ENCODE data around the gene ROPN1L.
A peak's percentile ranks its signal among the peaks of the same experiment; 100 is the strongest.
"Not testable (repeated sequence)": the region's sequence is repeated elsewhere in the genome, so short reads cannot be mapped to it uniquely, and the experiment has no call there.

The ROPN1L gene
- 0 to 0.63 (median 0.13) reads per million in 9 experiments for total RNA-seq

DNA sequence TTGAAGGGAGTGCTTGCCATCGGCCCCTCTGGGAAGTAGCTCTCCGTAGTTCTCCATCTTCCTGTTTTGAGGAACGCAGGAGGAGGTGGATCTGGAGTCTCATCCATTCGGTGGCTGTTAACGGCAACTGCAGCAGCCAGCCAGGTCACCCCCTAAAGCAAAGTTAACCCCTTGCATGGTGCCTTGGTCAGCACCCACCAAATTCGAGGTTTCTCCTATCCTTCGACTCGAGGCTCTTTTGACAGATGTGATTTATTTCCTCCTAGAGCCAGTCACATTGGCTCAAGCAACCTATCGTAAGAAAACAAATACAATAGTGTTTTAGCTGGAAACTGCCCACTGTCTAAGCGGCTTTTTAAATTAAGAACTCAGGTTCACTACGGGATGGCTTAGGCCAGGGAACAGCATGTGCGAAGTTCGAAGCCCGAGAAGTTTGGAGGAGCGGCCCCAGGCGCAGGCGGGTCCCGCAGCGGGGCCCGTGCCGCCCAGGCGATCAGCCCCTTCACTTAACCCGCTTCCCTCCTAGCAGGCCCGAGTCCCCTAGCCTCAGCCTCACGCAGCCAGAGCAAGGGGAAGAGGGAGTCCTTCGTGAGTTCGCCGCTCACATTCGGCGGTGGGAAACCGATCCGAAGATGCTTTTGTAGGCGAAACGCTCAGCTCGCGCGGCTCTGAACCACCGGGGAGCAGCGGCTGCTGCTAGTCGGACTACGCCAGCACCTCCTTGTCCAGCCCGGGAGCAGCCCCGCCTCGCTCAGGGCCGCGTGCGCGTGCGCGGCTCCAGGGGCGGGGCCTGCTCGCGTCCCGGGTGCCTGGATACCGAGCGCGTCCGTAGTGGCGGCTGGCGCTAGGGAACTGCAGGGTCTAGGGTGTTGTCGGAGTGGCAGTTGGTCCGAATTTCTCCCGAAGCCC, at the start of gene ROPN1L:
Gene ROPN1L (plus strand): TSS at position 797 of the 909 bp plus-strand sequence. CDS start 289 bp downstream, outside the sequence.
- Mint-ChIP-seq H3K36me3 (ENCODE audit: insufficient read depth) (peaks cover 6% of the 10 kb centered on the region), H3K4me1 (ENCODE audit: low read depth in 2 of 2) (peaks cover 28 to 31% of the 10 kb centered on the region in 2 donors), H3K27me3 (no peaks in the 10 kb centered on the region), H3K27ac (peak within 1 kb of the TSS; percentile 67 to 68), H3K9me3 (no peaks in the 10 kb centered on the region), H3K4me3 (peak within 1 kb of the TSS; percentile 85 to 90)
- ATAC-seq (replicated peaks): peak; percentile 94
- peak; percentile 68 to 75 (median 71) for DNase-seq

DNA sequence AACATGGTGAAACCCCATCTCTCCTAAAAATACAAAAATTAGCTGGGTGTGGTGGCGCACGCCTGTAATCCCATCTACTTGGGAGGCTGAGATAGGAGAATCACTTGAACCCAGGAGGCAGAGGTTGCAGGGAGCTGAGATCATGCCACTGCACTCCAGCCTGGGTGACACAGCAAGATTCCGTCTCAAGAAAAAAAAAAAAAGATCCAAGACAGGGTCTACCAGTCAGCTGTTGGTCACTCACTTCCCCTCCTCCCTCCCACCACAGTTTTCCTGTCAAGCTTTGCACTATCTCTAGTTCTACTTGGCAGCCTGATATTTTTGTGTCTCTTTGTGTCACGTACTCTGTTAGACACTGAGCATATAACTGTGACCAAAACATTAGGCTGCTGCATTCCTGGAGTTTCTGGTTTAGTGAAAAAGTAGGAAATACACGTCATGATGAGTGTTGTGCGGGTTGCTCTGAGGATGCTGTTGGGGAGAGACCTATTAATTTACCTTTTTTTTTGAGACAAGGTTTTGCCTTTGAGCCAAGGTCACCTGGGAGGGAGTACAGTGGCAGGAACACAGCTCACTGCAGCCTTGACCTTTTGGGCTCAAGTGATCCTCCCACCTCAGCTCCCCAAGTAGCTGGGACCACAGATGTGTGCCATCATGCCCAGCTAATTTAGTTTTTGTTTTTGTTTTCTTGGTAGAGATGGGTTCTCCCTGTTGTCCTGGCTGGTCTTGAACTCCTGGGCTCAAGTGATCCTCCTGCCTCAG, 48.9 kb upstream of the ROPN1L start:
- ATAC-seq (replicated peaks); DNase-seq: not testable (repeated sequence)
- peaks cover 88% of the 10 kb centered on the region for H3K36me3 Mint-ChIP-seq (ENCODE audit: insufficient read depth)

DNA sequence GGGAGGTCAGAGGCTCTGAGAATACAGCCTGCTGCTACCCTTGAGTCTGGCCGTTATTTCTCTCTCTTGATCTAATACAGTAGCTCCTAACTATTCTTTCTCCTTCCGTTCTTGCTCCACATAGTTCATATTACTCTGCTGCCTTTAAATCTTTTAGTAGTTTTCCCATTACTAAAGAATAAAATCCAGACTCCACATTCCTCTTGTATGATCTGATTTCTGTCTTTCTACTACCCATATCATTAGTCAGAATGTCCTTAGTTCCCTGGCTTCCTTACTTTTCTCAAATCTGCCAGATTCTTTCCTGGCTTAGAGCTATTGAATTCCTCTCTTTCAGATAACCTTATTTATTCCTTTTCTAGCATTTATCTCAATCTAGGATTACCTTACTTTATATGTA, 48.2 kb upstream of the ROPN1L start:
- Mint-ChIP-seq H3K36me3 (ENCODE audit: insufficient read depth) (peaks cover 87% of the 10 kb centered on the region), H3K9me3 (no peaks in the 10 kb centered on the region), H3K27me3 (no peaks in the 10 kb centered on the region), H3K4me3 (no peak overlapping the region), H3K4me1 (ENCODE audit: low read depth in 2 of 2) (peaks cover 1 to 2% of the 10 kb centered on the region in 2 donors), H3K27ac (no peak overlapping the region)
- ATAC-seq (replicated peaks) (no peak), DNase-seq (no peak)

More for the DNA sequence above, 48.9 kb upstream of the ROPN1L start:
- H3K4me1 Mint-ChIP-seq (ENCODE audit: low read depth in 2 of 2); H3K4me3 Mint-ChIP-seq; H3K9me3 Mint-ChIP-seq; H3K27me3 Mint-ChIP-seq: not testable (repeated sequence)
- peak overlapping the region in 1 of 2 donors; percentile 8 for H3K27ac Mint-ChIP-seq

DNA sequence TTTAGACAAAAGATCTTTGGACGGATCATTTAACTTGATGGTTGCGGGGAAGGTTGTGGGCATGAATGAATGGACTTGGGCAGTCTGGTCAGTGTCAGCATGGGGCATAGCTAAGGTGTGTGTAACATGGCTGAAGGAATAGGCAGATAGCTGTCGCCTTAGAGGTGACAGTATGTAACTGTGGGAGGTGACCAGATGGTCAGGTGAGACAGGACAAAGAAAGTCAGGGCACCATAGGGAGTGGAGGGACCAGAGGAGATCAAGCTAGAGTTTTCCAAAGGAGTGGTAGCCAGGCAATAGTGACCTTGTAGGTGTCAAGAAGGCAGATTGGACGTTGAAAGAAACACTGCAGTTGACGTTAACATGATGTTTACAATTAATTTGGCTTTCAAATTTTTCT, 45.1 kb upstream of the ROPN1L start:
- DNase-seq: no peak
- H3K9me3 Mint-ChIP-seq: no peaks in the 10 kb centered on the region
- peaks cover 5% of the 10 kb centered on the region in 2 donors for H3K4me1 Mint-ChIP-seq (ENCODE audit: low read depth in 2 of 2)
- no peak for ATAC-seq (replicated peaks)
- H3K36me3 Mint-ChIP-seq (ENCODE audit: insufficient read depth): peaks cover 74% of the 10 kb centered on the region
- peak overlapping the region in 1 of 2 donors; percentile 72 for H3K27ac Mint-ChIP-seq
- H3K27me3 Mint-ChIP-seq: no peaks in the 10 kb centered on the region
- no peak overlapping the region for H3K4me3 Mint-ChIP-seq

DNA sequence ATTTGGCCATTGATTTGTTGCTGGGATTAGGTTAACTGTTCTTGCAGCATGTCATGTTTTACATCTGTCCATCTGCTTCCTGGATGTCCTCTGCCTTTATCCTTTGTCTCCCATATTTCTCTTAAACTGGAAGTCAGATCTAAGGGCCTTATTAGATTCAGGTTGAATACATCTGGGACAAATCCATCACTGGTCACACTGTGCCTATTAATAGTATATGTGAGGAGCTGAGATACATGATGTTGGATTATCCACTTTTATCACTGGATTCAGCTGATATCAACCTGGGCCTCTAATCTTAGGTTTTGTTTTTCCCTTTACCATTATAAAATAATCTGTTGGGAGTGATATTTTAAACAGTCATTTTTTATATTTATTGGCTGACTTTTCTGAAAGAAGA, 41.8 kb upstream of the ROPN1L start:
- no peaks in the 10 kb centered on the region for H3K27me3 Mint-ChIP-seq
- peaks cover 5% of the 10 kb centered on the region in 2 donors for H3K4me1 Mint-ChIP-seq (ENCODE audit: low read depth in 2 of 2)
- H3K4me3 Mint-ChIP-seq: no peak overlapping the region
- ATAC-seq (replicated peaks): no peak
- DNase-seq: no peak
- H3K27ac Mint-ChIP-seq: peak overlapping the region in 1 of 2 donors; percentile 47
- peaks cover 71% of the 10 kb centered on the region for H3K36me3 Mint-ChIP-seq (ENCODE audit: insufficient read depth)
- H3K9me3 Mint-ChIP-seq: no peaks in the 10 kb centered on the region

DNA sequence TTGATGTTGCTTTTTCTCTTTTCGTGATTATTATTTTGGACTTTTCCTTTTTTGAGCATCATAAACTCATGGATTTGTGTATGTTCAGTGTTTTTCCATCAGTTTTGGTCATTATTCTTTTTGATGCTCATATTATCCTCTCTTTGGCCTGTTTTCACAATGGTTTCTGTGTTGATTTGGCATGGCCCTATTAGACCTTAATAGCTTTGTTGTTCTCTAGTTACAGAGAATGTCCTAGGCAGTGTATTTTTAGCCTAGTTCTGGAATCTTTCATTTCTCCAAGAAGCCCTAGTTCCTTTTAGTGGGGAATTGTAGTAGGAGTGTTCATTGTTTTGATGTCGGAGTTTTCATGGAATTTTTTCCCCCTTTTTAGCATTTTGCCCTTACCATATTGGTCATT, 41.3 kb upstream of the ROPN1L start:
- DNase-seq (no peak), ATAC-seq (replicated peaks) (no peak)
- Mint-ChIP-seq H3K27me3 (no peaks in the 10 kb centered on the region), H3K4me1 (ENCODE audit: low read depth in 2 of 2) (peaks cover 5% of the 10 kb centered on the region in 2 donors), H3K9me3 (no peaks in the 10 kb centered on the region), H3K27ac (peak overlapping the region in 1 of 2 donors; percentile 47), H3K4me3 (no peak overlapping the region), H3K36me3 (ENCODE audit: insufficient read depth) (peaks cover 71% of the 10 kb centered on the region)

DNA sequence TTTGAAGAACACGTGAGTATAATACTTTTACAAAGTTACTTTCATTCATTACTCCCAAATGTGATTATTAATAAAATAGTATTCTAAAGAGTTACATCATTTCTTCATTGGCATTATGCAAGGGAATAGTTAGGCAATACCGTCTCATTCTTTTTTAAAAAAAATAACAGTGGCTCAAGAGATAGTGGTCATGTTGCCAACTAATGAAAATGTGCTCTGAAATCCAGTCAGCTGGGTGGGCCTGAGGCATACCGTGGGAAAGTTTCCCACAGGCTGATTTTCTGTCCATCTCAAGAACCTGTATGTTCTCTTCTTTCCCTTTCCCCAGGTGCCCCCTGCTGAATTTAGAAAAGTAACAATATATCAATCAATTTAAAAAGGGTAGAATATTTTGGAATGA, 40.8 kb upstream of the ROPN1L start:
- Mint-ChIP-seq H3K4me3 (no peak overlapping the region), H3K27ac (no peak overlapping the region), H3K4me1 (ENCODE audit: low read depth in 2 of 2) (peaks cover 5% of the 10 kb centered on the region in 2 donors), H3K27me3 (no peaks in the 10 kb centered on the region), H3K36me3 (ENCODE audit: insufficient read depth) (peaks cover 71% of the 10 kb centered on the region), H3K9me3 (no peaks in the 10 kb centered on the region)
- DNase-seq (no peak), ATAC-seq (replicated peaks) (no peak)

DNA sequence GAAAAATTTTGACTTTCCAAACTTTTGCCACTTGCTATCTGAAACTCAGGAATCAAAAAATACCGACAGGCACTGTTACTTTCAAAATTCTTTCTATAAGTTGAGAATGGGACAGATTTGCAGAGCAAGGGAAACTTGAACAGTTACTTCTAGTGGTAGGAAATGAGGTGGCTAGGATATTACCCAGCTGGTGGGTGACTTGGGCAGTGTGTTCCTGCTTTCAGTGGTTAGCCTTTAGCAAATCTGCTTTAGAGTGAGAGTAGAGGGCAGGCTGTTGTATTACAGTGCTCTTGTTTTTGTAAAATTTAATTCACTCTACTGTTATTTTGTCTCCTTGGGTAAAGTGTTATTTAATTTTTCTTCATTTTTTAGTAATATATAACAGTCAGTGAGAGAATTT, 40.2 kb upstream of the ROPN1L start:
- ATAC-seq (replicated peaks): no peak
- Mint-ChIP-seq H3K36me3 (ENCODE audit: insufficient read depth) (peaks cover 71% of the 10 kb centered on the region), H3K4me3 (no peak overlapping the region), H3K9me3 (no peaks in the 10 kb centered on the region), H3K27me3 (no peaks in the 10 kb centered on the region), H3K4me1 (ENCODE audit: low read depth in 2 of 2) (peaks cover 4 to 5% of the 10 kb centered on the region in 2 donors), H3K27ac (no peak overlapping the region)
- no peak for DNase-seq

DNA sequence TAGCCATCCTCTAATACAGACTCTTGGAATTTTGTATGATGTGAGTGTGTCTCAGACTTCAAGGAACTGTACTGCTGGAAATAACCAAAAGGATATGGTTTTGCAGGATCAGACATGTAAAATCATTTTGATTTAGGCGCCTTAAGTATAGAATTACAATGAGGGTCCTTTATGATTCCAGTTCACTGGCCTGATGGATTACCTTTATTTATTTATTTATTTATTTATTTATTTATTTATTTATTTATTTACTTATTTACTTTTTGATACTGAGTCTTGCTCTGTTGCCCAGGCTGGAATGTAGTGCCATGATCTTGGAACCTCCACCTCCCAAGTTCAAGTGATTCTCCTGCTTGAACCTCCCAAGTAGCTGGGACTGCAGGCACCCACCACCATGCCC, 37.9 kb upstream of the ROPN1L start:
- no peak for DNase-seq

DNA sequence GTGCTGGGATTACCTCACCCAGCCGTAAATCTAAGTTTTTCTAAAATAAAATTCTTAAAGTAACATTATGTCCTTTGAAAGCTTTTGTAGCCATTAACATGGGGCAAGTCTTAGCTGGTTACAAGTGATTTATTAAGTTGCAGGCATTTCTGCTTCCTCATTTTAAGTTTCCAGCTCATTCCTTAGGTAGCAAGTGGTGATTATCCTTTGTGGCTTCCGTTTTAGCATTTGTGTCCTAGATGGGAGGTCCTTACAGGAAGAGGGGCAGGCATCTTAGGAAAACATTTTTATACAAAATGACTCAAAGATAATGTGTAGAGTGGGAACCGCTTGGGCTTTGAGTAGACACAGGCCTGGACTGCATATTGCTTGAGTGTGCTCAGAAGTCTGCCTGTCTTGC, 35.0 kb upstream of the ROPN1L start:
- peaks cover 82% of the 10 kb centered on the region for H3K36me3 Mint-ChIP-seq (ENCODE audit: insufficient read depth)
- no peaks in the 10 kb centered on the region for H3K9me3 Mint-ChIP-seq
- no peak for DNase-seq
- H3K4me3 Mint-ChIP-seq: no peak overlapping the region
- no peaks in the 10 kb centered on the region for H3K27me3 Mint-ChIP-seq
- no peak overlapping the region for H3K27ac Mint-ChIP-seq
- no peak for ATAC-seq (replicated peaks)
- H3K4me1 Mint-ChIP-seq (ENCODE audit: low read depth in 2 of 2): peaks cover 3 to 4% of the 10 kb centered on the region in 2 donors

More for the DNA sequence above, 37.9 kb upstream of the ROPN1L start:
- Mint-ChIP-seq H3K9me3 (no peaks in the 10 kb centered on the region), H3K4me3 (no peak overlapping the region), H3K36me3 (ENCODE audit: insufficient read depth) (peaks cover 71% of the 10 kb centered on the region), H3K27ac (no peak overlapping the region), H3K4me1 (ENCODE audit: low read depth in 2 of 2) (peaks cover 2 to 5% of the 10 kb centered on the region in 2 donors), H3K27me3 (no peaks in the 10 kb centered on the region)
- ATAC-seq (replicated peaks): no peak

DNA sequence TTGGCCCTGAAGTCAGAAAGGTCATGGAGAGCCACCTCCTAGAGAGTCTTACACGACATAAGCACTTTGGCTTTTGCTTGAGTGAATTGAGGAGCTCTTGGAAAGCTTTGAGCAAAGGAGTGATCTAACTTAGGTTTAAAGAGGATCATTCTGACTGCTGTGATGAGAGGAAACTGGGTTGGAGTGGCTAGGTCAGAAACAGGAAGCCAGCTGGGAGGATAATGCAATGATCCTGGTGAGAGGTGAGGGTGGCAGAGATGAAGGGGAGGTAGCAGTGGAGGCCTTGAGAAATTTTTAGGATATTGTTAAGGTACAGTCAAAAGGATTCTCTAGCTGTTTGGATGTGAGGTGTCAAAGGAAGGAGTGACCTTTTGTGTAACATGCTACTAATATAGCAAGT, 32.2 kb upstream of the ROPN1L start:
- Mint-ChIP-seq H3K4me1 (ENCODE audit: low read depth in 2 of 2) (peaks cover 4 to 6% of the 10 kb centered on the region in 2 donors), H3K4me3 (no peak overlapping the region), H3K27me3 (no peaks in the 10 kb centered on the region), H3K36me3 (ENCODE audit: insufficient read depth) (peaks cover 79% of the 10 kb centered on the region), H3K27ac (peak overlapping the region in 1 of 2 donors; percentile 21), H3K9me3 (no peaks in the 10 kb centered on the region)
- DNase-seq (no peak), ATAC-seq (replicated peaks) (no peak)

DNA sequence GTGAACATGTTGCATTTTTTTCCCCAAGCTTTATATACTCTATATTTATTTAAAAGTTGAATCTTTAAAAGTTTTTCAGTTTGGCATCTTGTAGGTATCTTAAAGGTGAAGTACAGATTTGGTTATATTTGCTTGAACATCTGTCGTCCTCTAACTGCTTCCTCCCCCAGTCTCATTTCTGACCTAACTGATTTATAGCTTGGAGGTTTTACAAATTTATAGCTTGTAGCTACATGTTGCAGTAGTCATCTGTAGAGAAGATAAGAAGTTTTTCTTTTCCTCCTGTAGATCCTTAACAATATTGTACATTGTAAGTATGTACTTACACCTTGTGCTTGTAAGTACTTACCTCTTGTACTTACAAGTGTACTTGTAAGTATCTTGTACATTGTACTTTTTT, 31.0 kb upstream of the ROPN1L start:
- ATAC-seq (replicated peaks) (no peak), DNase-seq (no peak)
- Mint-ChIP-seq H3K4me1 (ENCODE audit: low read depth in 2 of 2) (peaks cover 4 to 6% of the 10 kb centered on the region in 2 donors), H3K9me3 (no peaks in the 10 kb centered on the region), H3K27me3 (no peaks in the 10 kb centered on the region), H3K36me3 (ENCODE audit: insufficient read depth) (peaks cover 78% of the 10 kb centered on the region), H3K27ac (no peak overlapping the region), H3K4me3 (no peak overlapping the region)

DNA sequence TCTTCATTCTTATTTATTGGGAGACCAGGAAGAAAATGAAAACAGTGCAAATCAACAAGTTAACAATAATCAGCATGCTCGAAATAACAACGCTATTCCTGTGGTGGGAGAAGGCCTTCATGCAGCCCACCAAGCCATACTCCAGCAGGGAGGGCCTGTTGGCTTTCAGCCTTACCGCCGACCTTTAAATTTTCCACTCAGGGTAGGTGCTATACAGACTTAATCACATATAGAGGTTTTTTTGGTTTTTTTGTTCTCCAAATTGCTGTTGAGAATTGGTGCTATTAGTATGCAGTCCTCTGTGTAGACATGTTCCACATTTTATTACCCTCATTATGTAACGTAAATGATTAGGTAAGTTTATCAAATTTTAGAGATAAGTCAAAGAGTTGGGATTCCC, 30.3 kb upstream of the ROPN1L start:
- no peak for ATAC-seq (replicated peaks)
- DNase-seq: no peak
- Mint-ChIP-seq H3K36me3 (ENCODE audit: insufficient read depth) (peaks cover 73% of the 10 kb centered on the region), H3K4me1 (ENCODE audit: low read depth in 2 of 2) (peaks cover 4 to 6% of the 10 kb centered on the region in 2 donors), H3K4me3 (no peak overlapping the region), H3K27me3 (no peaks in the 10 kb centered on the region), H3K27ac (no peak overlapping the region), H3K9me3 (no peaks in the 10 kb centered on the region)
